ENCODE results near the gene RETREG1.
"Not testable (repeated sequence)": the region's sequence is repeated elsewhere in the genome, so short reads cannot be mapped to it uniquely, and the experiment has no call there.

The RETREG1 gene

GRCh38 chr5:16615741-16616535 is 859 bp downstream of the RETREG1 start:
- H3K4me1 ChIP-seq (ENCODE audit: control insufficient read depth, insufficient read depth, low read length, poor library complexity, severe bottlenecking), result peaks cover 4% of the 10 kb centered on the region
- no peaks in the 10 kb centered on the region for H3K36me3 ChIP-seq (ENCODE audit: control insufficient read depth, insufficient read depth, low read length)
- no peaks in the 10 kb centered on the region for H3K9me3 ChIP-seq (ENCODE audit: control insufficient read depth, low read length)
- peak overlapping the region; percentile 48 for H3K4me3 ChIP-seq (ENCODE audit: extremely low read depth, insufficient read depth, low read length, poor library complexity, severe bottlenecking)
- H3K27ac ChIP-seq (ENCODE audit: low read depth, low read length, severe bottlenecking), result no peak overlapping the region
- WGBS, 2 experiments (ENCODE audit: insufficient coverage in 2 of 2), result 20 to 21% methylated on average over 29 to 31 of the region's 31 CpGs

GRCh38 chr5:16612007-16612406 is 4.8 kb downstream of the RETREG1 start:
- H3K9me3 ChIP-seq (ENCODE audit: control insufficient read depth, low read length), result no peaks in the 10 kb centered on the region
- peaks cover 4% of the 10 kb centered on the region for H3K4me1 ChIP-seq (ENCODE audit: control insufficient read depth, insufficient read depth, low read length, poor library complexity, severe bottlenecking)
- H3K4me3 ChIP-seq (ENCODE audit: extremely low read depth, insufficient read depth, low read length, poor library complexity, severe bottlenecking), result no peak overlapping the region
- no peaks in the 10 kb centered on the region for H3K36me3 ChIP-seq (ENCODE audit: control insufficient read depth, insufficient read depth, low read length)
- WGBS, 2 experiments (ENCODE audit: insufficient coverage in 2 of 2), result no CpG with 5 or more reads among the region's 2 CpGs
- H3K27ac ChIP-seq (ENCODE audit: low read depth, low read length, severe bottlenecking), result no peak overlapping the region

GRCh38 chr5:16610896-16611295 is 5.9 kb downstream of the RETREG1 start:
- H3K36me3 ChIP-seq (ENCODE audit: control insufficient read depth, insufficient read depth, low read length); H3K9me3 ChIP-seq (ENCODE audit: control insufficient read depth, low read length); H3K27ac ChIP-seq (ENCODE audit: low read depth, low read length, severe bottlenecking); H3K4me3 ChIP-seq (ENCODE audit: extremely low read depth, insufficient read depth, low read length, poor library complexity, severe bottlenecking); H3K4me1 ChIP-seq (ENCODE audit: control insufficient read depth, insufficient read depth, low read length, poor library complexity, severe bottlenecking): not testable (repeated sequence)
- no CpG with 5 or more reads among the region's 2 CpGs for WGBS, 2 experiments (ENCODE audit: insufficient coverage in 2 of 2)

- H3K4me1 ChIP-seq (ENCODE audit: control insufficient read depth, insufficient read depth, low read length, poor library complexity, severe bottlenecking), result no peaks in the 10 kb centered on the region
- H3K36me3 ChIP-seq (ENCODE audit: control insufficient read depth, insufficient read depth, low read length), result no peaks in the 10 kb centered on the region
- no peak overlapping the region for H3K4me3 ChIP-seq (ENCODE audit: extremely low read depth, insufficient read depth, low read length, poor library complexity, severe bottlenecking)
- WGBS, 2 experiments (ENCODE audit: insufficient coverage in 2 of 2), result 64 to 74% methylated on average over 8 to 9 of the region's 9 CpGs
- no peaks in the 10 kb centered on the region for H3K9me3 ChIP-seq (ENCODE audit: control insufficient read depth, low read length)
- no peak overlapping the region for H3K27ac ChIP-seq (ENCODE audit: low read depth, low read length, severe bottlenecking)
Measured at GRCh38 chr5:16609412-16609811, 7.4 kb downstream of the RETREG1 start.

GRCh38 chr5:16606628-16607027 is 10.2 kb downstream of the RETREG1 start:
- H3K9me3 ChIP-seq (ENCODE audit: control insufficient read depth, low read length), result no peaks in the 10 kb centered on the region
- no peak overlapping the region for H3K4me3 ChIP-seq (ENCODE audit: extremely low read depth, insufficient read depth, low read length, poor library complexity, severe bottlenecking)
- H3K36me3 ChIP-seq (ENCODE audit: control insufficient read depth, insufficient read depth, low read length), result no peaks in the 10 kb centered on the region
- WGBS, 2 experiments (ENCODE audit: insufficient coverage in 2 of 2), result 100% methylated on average over 1 of the region's 1 CpG; no CpG with 5 or more reads in 1 of the 2 experiments
- H3K4me1 ChIP-seq (ENCODE audit: control insufficient read depth, insufficient read depth, low read length, poor library complexity, severe bottlenecking), result no peaks in the 10 kb centered on the region
- no peak overlapping the region for H3K27ac ChIP-seq (ENCODE audit: low read depth, low read length, severe bottlenecking)

GRCh38 chr5:16603701-16604100 is 13.1 kb downstream of the RETREG1 start:
- Histone ChIP-seq H3K9me3 (ENCODE audit: control insufficient read depth, low read length) (no peaks in the 10 kb centered on the region), H3K27ac (ENCODE audit: low read depth, low read length, severe bottlenecking) (no peak overlapping the region), H3K36me3 (ENCODE audit: control insufficient read depth, insufficient read depth, low read length) (no peaks in the 10 kb centered on the region), H3K4me3 (ENCODE audit: extremely low read depth, insufficient read depth, low read length, poor library complexity, severe bottlenecking) (no peak overlapping the region), H3K4me1 (ENCODE audit: control insufficient read depth, insufficient read depth, low read length, poor library complexity, severe bottlenecking) (no peaks in the 10 kb centered on the region)
- 100% methylated on average over 1 of the region's 6 CpGs; no CpG with 5 or more reads in 1 of the 2 experiments for whole genome bisulfite sequencing, 2 experiments (ENCODE audit: insufficient coverage in 2 of 2)

- no peaks in the 10 kb centered on the region for H3K9me3 ChIP-seq (ENCODE audit: control insufficient read depth, low read length)
- H3K36me3 ChIP-seq (ENCODE audit: control insufficient read depth, insufficient read depth, low read length), result no peaks in the 10 kb centered on the region
- 69 to 78% methylated on average over 1 to 5 of the region's 5 CpGs for WGBS, 2 experiments (ENCODE audit: insufficient coverage in 2 of 2)
- H3K4me3 ChIP-seq (ENCODE audit: extremely low read depth, insufficient read depth, low read length, poor library complexity, severe bottlenecking), result no peak overlapping the region
- H3K27ac ChIP-seq (ENCODE audit: low read depth, low read length, severe bottlenecking), result no peak overlapping the region
- H3K4me1 ChIP-seq (ENCODE audit: control insufficient read depth, insufficient read depth, low read length, poor library complexity, severe bottlenecking), result no peaks in the 10 kb centered on the region
Measured at GRCh38 chr5:16603295-16603694, 13.5 kb downstream of the RETREG1 start.

GRCh38 chr5:16602182-16602581 is 14.6 kb downstream of the RETREG1 start:
- no peaks in the 10 kb centered on the region for H3K9me3 ChIP-seq (ENCODE audit: control insufficient read depth, low read length)
- no peak overlapping the region for H3K4me3 ChIP-seq (ENCODE audit: extremely low read depth, insufficient read depth, low read length, poor library complexity, severe bottlenecking)
- 52 to 70% methylated on average over 6 to 7 of the region's 10 CpGs for WGBS, 2 experiments (ENCODE audit: insufficient coverage in 2 of 2)
- H3K27ac ChIP-seq (ENCODE audit: low read depth, low read length, severe bottlenecking), result no peak overlapping the region
- H3K36me3 ChIP-seq (ENCODE audit: control insufficient read depth, insufficient read depth, low read length), result no peaks in the 10 kb centered on the region
- no peaks in the 10 kb centered on the region for H3K4me1 ChIP-seq (ENCODE audit: control insufficient read depth, insufficient read depth, low read length, poor library complexity, severe bottlenecking)

- WGBS, 2 experiments (ENCODE audit: insufficient coverage in 2 of 2), result 88 to 98% methylated on average over 1 to 3 of the region's 5 CpGs
- Histone ChIP-seq H3K4me1 (ENCODE audit: control insufficient read depth, insufficient read depth, low read length, poor library complexity, severe bottlenecking) (no peaks in the 10 kb centered on the region), H3K4me3 (ENCODE audit: extremely low read depth, insufficient read depth, low read length, poor library complexity, severe bottlenecking) (no peak overlapping the region), H3K36me3 (ENCODE audit: control insufficient read depth, insufficient read depth, low read length) (no peaks in the 10 kb centered on the region), H3K27ac (ENCODE audit: low read depth, low read length, severe bottlenecking) (no peak overlapping the region), H3K9me3 (ENCODE audit: control insufficient read depth, low read length) (no peaks in the 10 kb centered on the region)
Measured at GRCh38 chr5:16600946-16601345, 15.9 kb downstream of the RETREG1 start.

GRCh38 chr5:16600397-16600796 is 16.4 kb downstream of the RETREG1 start:
- H3K36me3 ChIP-seq (ENCODE audit: control insufficient read depth, insufficient read depth, low read length), result no peaks in the 10 kb centered on the region
- WGBS, 2 experiments (ENCODE audit: insufficient coverage in 2 of 2), result 74 to 79% methylated on average over 4 to 5 of the region's 7 CpGs
- no peak overlapping the region for H3K27ac ChIP-seq (ENCODE audit: low read depth, low read length, severe bottlenecking)
- no peaks in the 10 kb centered on the region for H3K9me3 ChIP-seq (ENCODE audit: control insufficient read depth, low read length)
- no peaks in the 10 kb centered on the region for H3K4me1 ChIP-seq (ENCODE audit: control insufficient read depth, insufficient read depth, low read length, poor library complexity, severe bottlenecking)
- no peak overlapping the region for H3K4me3 ChIP-seq (ENCODE audit: extremely low read depth, insufficient read depth, low read length, poor library complexity, severe bottlenecking)

- no peak overlapping the region for H3K4me3 ChIP-seq (ENCODE audit: extremely low read depth, insufficient read depth, low read length, poor library complexity, severe bottlenecking)
- H3K27ac ChIP-seq (ENCODE audit: low read depth, low read length, severe bottlenecking), result no peak overlapping the region
- H3K36me3 ChIP-seq (ENCODE audit: control insufficient read depth, insufficient read depth, low read length), result no peaks in the 10 kb centered on the region
- WGBS, 2 experiments (ENCODE audit: insufficient coverage in 2 of 2), result 89 to 90% methylated on average over 9 to 10 of the region's 10 CpGs
- H3K4me1 ChIP-seq (ENCODE audit: control insufficient read depth, insufficient read depth, low read length, poor library complexity, severe bottlenecking), result no peaks in the 10 kb centered on the region
- H3K9me3 ChIP-seq (ENCODE audit: control insufficient read depth, low read length), result no peaks in the 10 kb centered on the region
Measured at GRCh38 chr5:16597946-16598694, 18.7 kb downstream of the RETREG1 start.

All from mesodermal cell (in vitro differentiated cells).